Liver (tissue), 9 donors: ENCODE results near the gene COMMD1. TPM values are rescaled to one million over a fixed set of nuclear protein-coding genes. Genes with fewer than 3 reads are reported as not detected.

Source experiments
- DNase-seq: peaks from one replicate; pipeline ENCODE4 v3.0.0-alpha.2; 2017; ENCODE audit warnings: low spot score
- H3K27ac ChIP-seq, 2 donors: one replicate each; pipeline ENCODE4 v1.7.0; 2013; ENCODE audit warnings: inconsistent platforms in 2 of 2, low read length in 2 of 2, control low read depth in 1 of 2, low read depth in 1 of 2, mild to moderate bottlenecking in 1 of 2
- H3K27me3 ChIP-seq, 4 donors: one replicate each; pipeline versions ENCODE4 v1.6.1 to v1.7.0; 2013; ENCODE audit warnings: low read length in 3 of 4, inconsistent platforms in 1 of 4, mild to moderate bottlenecking in 1 of 4, moderate library complexity in 1 of 4; ENCODE audit not compliant: control insufficient read depth in 4 of 4, insufficient read depth in 4 of 4
- H3K36me3 ChIP-seq, 4 donors: one replicate each; pipeline versions ENCODE4 v1.6.1 to v1.7.0; 2013; ENCODE audit warnings: low read length in 3 of 4, mild to moderate bottlenecking in 3 of 4, low read depth in 1 of 4, moderate library complexity in 1 of 4; ENCODE audit not compliant: control insufficient read depth in 4 of 4, insufficient read depth in 3 of 4
- H3K4me1 ChIP-seq, 4 donors: one replicate each; pipeline versions ENCODE4 v1.6.1 to v1.7.0; 2013; ENCODE audit warnings: low read length in 3 of 4, mild to moderate bottlenecking in 3 of 4, moderate library complexity in 1 of 4; ENCODE audit not compliant: control insufficient read depth in 4 of 4, insufficient read depth in 4 of 4
- H3K4me3 ChIP-seq, 3 donors: one replicate each; pipeline versions ENCODE4 v1.6.1 to v1.7.0; 2013; ENCODE audit warnings: low read length in 3 of 3, control low read depth in 1 of 3, low read depth in 1 of 3, mild to moderate bottlenecking in 1 of 3
- H3K9ac ChIP-seq, 2 donors: one replicate each; pipeline ENCODE4 v1.7.0; 2013; ENCODE audit warnings: low read length in 2 of 2, mild to moderate bottlenecking in 2 of 2, moderate library complexity in 2 of 2, control low read depth in 1 of 2, low read depth in 1 of 2
- H3K9me3 ChIP-seq, 4 donors: one replicate each; pipeline versions ENCODE4 v1.6.1 to v1.7.0; 2013; ENCODE audit warnings: low read length in 3 of 4; ENCODE audit not compliant: control insufficient read depth in 4 of 4
- ATF3 ChIP-seq: IDR thresholded peaks from 2 replicates; pipeline ENCODE4 v1.6.1; 2016; ENCODE audit warnings: antibody characterized with exemption
- CTCF ChIP-seq: fragments of 150-350 bp; IDR thresholded peaks from 2 replicates; pipeline ENCODE4 v1.5.1; 2017; ENCODE audit warnings: improper control_type of control experiment, low read depth, low read length; ENCODE audit not compliant: missing input control
- EGR1 ChIP-seq, 2 donors: IDR thresholded peaks; 2 replicates each; pipeline ENCODE4 v1.6.1; 2016 to 2018; ENCODE audit warnings: antibody characterized with exemption in 2 of 2, low read depth in 2 of 2
- FOXA1 ChIP-seq: IDR thresholded peaks from 2 replicates; pipeline ENCODE4 v1.6.1; 2016; ENCODE audit warnings: antibody characterized with exemption
- FOXA2 ChIP-seq: IDR thresholded peaks from 2 replicates; pipeline ENCODE4 v1.6.1; 2016; ENCODE audit warnings: antibody characterized with exemption
- GABPA ChIP-seq, 2 donors: IDR thresholded peaks in 1 of 2; conservative IDR thresholded peaks in 1 of 2; 2 replicates each; pipeline ENCODE4 v1.6.1; 2016; ENCODE audit warnings: antibody characterized with exemption in 2 of 2, mild to moderate bottlenecking in 1 of 2, moderate library complexity in 1 of 2
- HNF4A ChIP-seq, 2 donors: conservative IDR thresholded peaks; 2 replicates each; pipeline ENCODE4 v1.6.1; 2016; ENCODE audit warnings: antibody characterized with exemption in 2 of 2, mild to moderate bottlenecking in 2 of 2
- HNF4G ChIP-seq: IDR thresholded peaks from 2 replicates; pipeline ENCODE4 v1.6.1; 2016; ENCODE audit warnings: antibody characterized with exemption
- JUND ChIP-seq, 2 donors: IDR thresholded peaks; 2 replicates each; pipeline ENCODE4 v1.6.1; 2016; ENCODE audit warnings: antibody characterized with exemption in 2 of 2
- MAX ChIP-seq: IDR thresholded peaks from 2 replicates; pipeline ENCODE4 v1.6.1; 2016; ENCODE audit warnings: antibody characterized with exemption
- NR2F2 ChIP-seq: IDR thresholded peaks from 2 replicates; pipeline ENCODE4 v1.6.1; 2016; ENCODE audit warnings: antibody characterized with exemption
- RAD21 ChIP-seq, 2 donors: IDR thresholded peaks; 2 replicates each; pipeline ENCODE4 v1.6.1; 2016; ENCODE audit warnings: antibody characterized with exemption in 2 of 2, mild to moderate bottlenecking in 2 of 2
- REST ChIP-seq: IDR thresholded peaks from 2 replicates; pipeline ENCODE4 v1.6.1; 2016; ENCODE audit warnings: antibody characterized with exemption, mild to moderate bottlenecking
- RXRA ChIP-seq, 2 donors: IDR thresholded peaks; 2 replicates each; pipeline ENCODE4 v1.6.1; 2017 to 2018; ENCODE audit warnings: antibody characterized with exemption in 2 of 2, mild to moderate bottlenecking in 1 of 2
- SP1 ChIP-seq: IDR thresholded peaks from 2 replicates; pipeline ENCODE4 v1.6.1; 2018; ENCODE audit warnings: antibody characterized with exemption, mild to moderate bottlenecking
- TAF1 ChIP-seq: conservative IDR thresholded peaks from 2 replicates; pipeline ENCODE4 v1.6.1; 2016; ENCODE audit warnings: antibody characterized with exemption, mild to moderate bottlenecking
- WGBS: extraction: QIAGEN DNeasy Blood & Tissue Kit; methylation state at CpG from one replicate; pipeline ENCODE4 v1.1.7; 2013; 5-methylcytosine and 5-hydroxymethylcytosine counted together
- polyA plus RNA-seq, 2 donors: library from polyadenylated mRNA; stranded (reverse) in 1 of 2; unstranded in 1 of 2; fragments of 200-250 nt in 1 of 2; fragments of >200 nt in 1 of 2; fragmentation: Nextera tagmentation in 1 of 2; extraction: Ambion mirVana in 1 of 2; gene quantifications; one replicate each; pipeline versions ENCODE4 v1.2.1 to v1.2.3, GENCODE V29; 2013 to 2015
- total RNA-seq, 2 donors: library from RNA; depleted of rRNA; stranded (reverse); fragments of >200 nt; gene quantifications; one replicate each; pipeline ENCODE4 v1.2.3, GENCODE V29; 2014
- TF ChIP-seq, protein P1 (sequence below): IDR thresholded peaks from 2 replicates; pipeline ENCODE4 v1.6.1; 2016; ENCODE audit warnings: antibody characterized with exemption
- donor health status: healthy.
- donor health status: healthy.
- donor health status: healthy.
- donor health status: healthy.
- donor health status: healthy.

The COMMD1 gene
- total and polyA plus RNA-seq, 4 donors: 17.4 to 47.9 (median 20.7) TPM

DNA sequence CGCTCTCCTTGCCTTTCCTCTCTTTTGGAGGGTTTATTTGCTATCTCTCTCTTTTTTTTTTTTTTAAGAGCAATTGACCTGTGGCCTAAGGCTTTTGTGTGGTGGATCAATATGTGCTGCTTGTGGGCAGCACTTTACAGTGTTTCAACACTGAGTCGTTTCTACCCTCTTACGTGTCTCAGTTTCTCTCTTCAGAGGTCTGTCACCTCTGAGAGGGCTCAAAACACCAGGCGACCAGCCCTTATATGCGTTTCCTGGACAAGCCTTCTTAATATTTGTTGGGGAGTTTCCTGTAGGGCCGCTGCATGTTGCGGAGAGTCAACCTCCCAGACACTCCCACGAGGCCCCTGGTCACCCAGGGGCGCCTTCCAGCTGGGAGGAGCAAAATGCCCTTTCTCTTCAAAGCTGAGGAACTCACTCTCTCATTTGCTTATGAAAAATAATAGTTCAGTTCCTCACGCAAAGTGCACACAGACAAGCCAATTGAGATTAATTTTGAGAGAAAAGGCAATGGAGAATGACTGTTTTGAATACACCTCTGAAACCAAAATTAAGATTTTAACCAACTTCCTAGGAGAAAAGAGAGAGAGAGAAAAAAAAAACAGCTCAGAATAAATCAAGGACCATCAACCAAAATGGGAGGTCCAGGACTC lies 194.2 kb downstream of the COMMD1 start:
- Histone ChIP-seq H3K36me3 (no peaks in the 10 kb centered on the region), H3K4me3 (no peak overlapping the region), H3K4me1 (no peaks in the 10 kb centered on the region), H3K9me3 (no peaks in the 10 kb centered on the region), H3K9ac (no peak overlapping the region), H3K27me3 (no peaks in the 10 kb centered on the region), H3K27ac (no peak overlapping the region)
- TF ChIP-seq HNF4A (conservative IDR thresholded peaks at IDR 0.05): no peak
- no peak for TF ChIP-seq RXRA (IDR thresholded peaks at IDR 0.05)
- no peak for TF ChIP-seq RAD21 (IDR thresholded peaks at IDR 0.05)
- TF ChIP-seq CTCF: no peak
- TF ChIP-seq GABPA (IDR thresholded peaks at IDR 0.05 in 1 of 2, conservative IDR thresholded peaks at IDR 0.05 in 1 of 2): no peak
- no peak for TF ChIP-seq REST
- TF ChIP-seq JUND (IDR thresholded peaks at IDR 0.05): no peak
- TF ChIP-seq FOXA1: no peak
- TF ChIP-seq NR2F2: no peak
- no peak for TF ChIP-seq EGR1 (IDR thresholded peaks at IDR 0.05; ENCODE audit: low read depth in 2 of 2)
- no peak for TF ChIP-seq HNF4G
- TF ChIP-seq TAF1: no peak
- TF ChIP-seq ATF3: no peak
- TF ChIP-seq SP1: no peak
- TF ChIP-seq FOXA2: no peak
- TF ChIP-seq MAX: no peak
- TF ChIP-seq, protein P1, sequence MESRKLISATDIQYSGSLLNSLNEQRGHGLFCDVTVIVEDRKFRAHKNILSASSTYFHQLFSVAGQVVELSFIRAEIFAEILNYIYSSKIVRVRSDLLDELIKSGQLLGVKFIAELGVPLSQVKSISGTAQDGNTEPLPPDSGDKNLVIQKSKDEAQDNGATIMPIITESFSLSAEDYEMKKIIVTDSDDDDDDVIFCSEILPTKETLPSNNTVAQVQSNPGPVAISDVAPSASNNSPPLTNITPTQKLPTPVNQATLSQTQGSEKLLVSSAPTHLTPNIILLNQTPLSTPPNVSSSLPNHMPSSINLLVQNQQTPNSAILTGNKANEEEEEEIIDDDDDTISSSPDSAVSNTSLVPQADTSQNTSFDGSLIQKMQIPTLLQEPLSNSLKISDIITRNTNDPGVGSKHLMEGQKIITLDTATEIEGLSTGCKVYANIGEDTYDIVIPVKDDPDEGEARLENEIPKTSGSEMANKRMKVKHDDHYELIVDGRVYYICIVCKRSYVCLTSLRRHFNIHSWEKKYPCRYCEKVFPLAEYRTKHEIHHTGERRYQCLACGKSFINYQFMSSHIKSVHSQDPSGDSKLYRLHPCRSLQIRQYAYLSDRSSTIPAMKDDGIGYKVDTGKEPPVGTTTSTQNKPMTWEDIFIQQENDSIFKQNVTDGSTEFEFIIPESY: no peak
- WGBS: 84% methylated on average over 10 of the region's 10 CpGs
- DNase-seq: no peak
